Activated CD4-positive, alpha-beta T cell treated with anti-CD3 and anti-CD28 coated beads, Interleukin-2, amount 10 ng/mL, durations not matched to agents 7 days and 5 days (primary cell): Measurements from ENCODE around the gene DSCAM. TPM values are rescaled to one million over a fixed set of nuclear protein-coding genes. Genes with fewer than 3 reads are reported as not detected.
"Not testable (repeated sequence)": the region's sequence is repeated elsewhere in the genome, so short reads cannot be mapped to it uniquely, and the experiment has no call there.

Source experiments
- CTCF ChIA-PET: fragments of 350-600 bp; sonication (Branson Sonifier 250); formaldehyde crosslinking; loops from one replicate; lab custom pipeline; 2021; ENCODE audit warnings: antibody characterized with exemption; lab: Charles Lee
- POLR2A ChIA-PET: fragments of 350-600 bp; sonication (Branson Sonifier 250); formaldehyde crosslinking; loops from one replicate; lab custom pipeline; 2021; ENCODE audit warnings: antibody characterized with exemption; lab: Charles Lee
- DNase-seq: peaks from one replicate; pipeline ENCODE4 v3.0.0-alpha.2; 2020
- H3K27ac Mint-ChIP-seq: one replicate; pipeline ENCODE4 v1.8.0; 2021; ENCODE audit warnings: mild to moderate bottlenecking, moderate library complexity, mixed read lengths
- H3K27me3 Mint-ChIP-seq: one replicate; pipeline ENCODE4 v1.8.0; 2021; ENCODE audit warnings: mixed read lengths
- H3K36me3 Mint-ChIP-seq: one replicate; pipeline ENCODE4 v1.8.0; 2021; ENCODE audit warnings: low read depth, mixed read lengths
- H3K4me1 Mint-ChIP-seq: one replicate; pipeline ENCODE4 v1.8.0; 2021; ENCODE audit warnings: mixed read lengths
- H3K4me3 Mint-ChIP-seq: one replicate; pipeline ENCODE4 v1.8.0; 2021; ENCODE audit warnings: mild to moderate bottlenecking, moderate library complexity, mixed read lengths
- H3K9me3 Mint-ChIP-seq: one replicate; pipeline ENCODE4 v1.8.0; 2021; ENCODE audit warnings: mixed read lengths
- total RNA-seq, 2 experiments: library from RNA; stranded (reverse); gene quantifications; one replicate each; pipeline ENCODE4 v1.2.3, GENCODE V29; 2021

DSCAM gene
- total RNA-seq, 2 experiments from 2014 or later = not detected

- no peaks in the 10 kb centered on the region for H3K27me3 Mint-ChIP-seq
- ChIA-PET POLR2A (no interaction called here), CTCF (no interaction called here)
- H3K27ac Mint-ChIP-seq = no peak overlapping the region
- no peaks in the 10 kb centered on the region for H3K4me1 Mint-ChIP-seq
- peaks cover 1% of the 10 kb centered on the region for H3K36me3 Mint-ChIP-seq
- H3K4me3 Mint-ChIP-seq = no peak overlapping the region
- peaks cover 30% of the 10 kb centered on the region for H3K9me3 Mint-ChIP-seq
- no peak for DNase-seq
Observed at GRCh38 chr21:40187244-40187643, 659.7 kb downstream of the DSCAM start.

- POLR2A ChIA-PET = no interaction called here
- H3K36me3 Mint-ChIP-seq = peaks cover 8% of the 10 kb centered on the region
- no peaks in the 10 kb centered on the region for H3K27me3 Mint-ChIP-seq
- no peaks in the 10 kb centered on the region for H3K4me1 Mint-ChIP-seq
- H3K9me3 Mint-ChIP-seq = peaks cover 34% of the 10 kb centered on the region
- H3K4me3 Mint-ChIP-seq = no peak overlapping the region
- CTCF ChIA-PET = no interaction called here
- H3K27ac Mint-ChIP-seq = no peak overlapping the region
- no peak for DNase-seq
Observed at GRCh38 chr21:40186045-40186444, 660.9 kb downstream of the DSCAM start.

DNA sequence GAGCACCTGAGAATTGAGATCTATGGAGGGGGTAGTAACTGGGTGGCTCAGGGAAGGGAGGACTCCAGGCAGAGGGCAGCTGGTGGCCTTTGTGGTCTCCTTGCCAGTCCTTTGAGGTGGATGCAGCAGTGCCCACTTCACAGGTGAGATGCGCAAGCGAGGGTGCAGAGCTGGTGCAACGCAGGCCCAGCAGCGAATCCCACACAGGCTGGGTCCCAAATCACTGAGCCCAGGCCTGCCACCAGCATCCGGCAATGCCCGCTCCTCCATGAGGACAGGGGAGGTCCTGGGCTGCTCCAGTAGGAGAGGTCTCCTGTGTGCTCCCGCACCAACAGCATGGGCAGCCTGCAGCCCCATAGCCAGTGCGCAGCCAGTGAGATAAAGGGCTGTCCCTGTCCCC, 661.8 kb downstream of the DSCAM start:
- Mint-ChIP-seq H3K27me3 (no peaks in the 10 kb centered on the region), H3K27ac (no peak overlapping the region), H3K9me3 (peaks cover 37% of the 10 kb centered on the region), H3K36me3 (peaks cover 8% of the 10 kb centered on the region), H3K4me3 (no peak overlapping the region), H3K4me1 (no peaks in the 10 kb centered on the region)
- ChIA-PET CTCF (interaction anchor here (1.0 kb wide), 1 partner anchor 17 kb away, joined by 3 read pairs; no protein-coding TSS in a partner anchor), POLR2A (no interaction called here)
- no peak for DNase-seq

GRCh38 chr21:40182491-40182890, 664.5 kb downstream of the DSCAM start:
- H3K27me3 Mint-ChIP-seq, CTCF ChIA-PET, H3K36me3 Mint-ChIP-seq, DNase-seq, H3K4me1 Mint-ChIP-seq, H3K27ac Mint-ChIP-seq, H3K4me3 Mint-ChIP-seq, POLR2A ChIA-PET: not testable (repeated sequence)
- peaks cover 33% of the 10 kb centered on the region for H3K9me3 Mint-ChIP-seq

GRCh38 chr21:40179166-40179565, 667.8 kb downstream of the DSCAM start:
- DNase-seq = no peak
- Mint-ChIP-seq H3K27me3 (no peaks in the 10 kb centered on the region), H3K27ac (no peak overlapping the region), H3K4me1 (no peaks in the 10 kb centered on the region), H3K36me3 (peaks cover 8% of the 10 kb centered on the region), H3K4me3 (no peak overlapping the region), H3K9me3 (peaks cover 18% of the 10 kb centered on the region)
- ChIA-PET CTCF (no interaction called here), POLR2A (no interaction called here)

DNA sequence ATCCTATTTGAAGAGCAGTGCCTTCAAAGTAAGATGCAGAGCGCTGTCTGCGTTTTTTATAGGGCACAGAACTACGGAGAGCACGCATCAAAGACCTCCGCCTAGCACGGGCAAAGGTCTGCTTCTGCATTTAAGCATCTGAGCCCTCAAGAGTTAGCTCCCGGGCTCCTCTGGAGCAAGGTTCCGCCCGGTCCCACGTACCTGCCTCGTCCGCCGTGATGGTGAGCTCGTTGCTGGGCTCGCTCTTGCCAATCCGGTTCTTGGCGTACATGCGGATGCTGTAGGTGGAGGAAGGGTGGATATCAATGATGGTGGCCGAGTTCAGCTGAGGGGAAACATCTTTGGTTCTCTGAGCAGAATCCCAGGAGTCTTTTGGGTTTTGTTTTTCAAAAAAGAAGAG, 668.2 kb downstream of the DSCAM start:
- no peak overlapping the region for H3K4me3 Mint-ChIP-seq
- H3K27me3 Mint-ChIP-seq = no peaks in the 10 kb centered on the region
- H3K27ac Mint-ChIP-seq = no peak overlapping the region
- no peaks in the 10 kb centered on the region for H3K4me1 Mint-ChIP-seq
- peaks cover 18% of the 10 kb centered on the region for H3K9me3 Mint-ChIP-seq
- ChIA-PET CTCF (no interaction called here), POLR2A (no interaction called here)
- H3K36me3 Mint-ChIP-seq = peaks cover 8% of the 10 kb centered on the region
- DNase-seq = no peak

GRCh38 chr21:40177979-40178378, 669.0 kb downstream of the DSCAM start:
- no peak for DNase-seq
- CTCF ChIA-PET = no interaction called here
- H3K36me3 Mint-ChIP-seq = peaks cover 8% of the 10 kb centered on the region

DNA sequence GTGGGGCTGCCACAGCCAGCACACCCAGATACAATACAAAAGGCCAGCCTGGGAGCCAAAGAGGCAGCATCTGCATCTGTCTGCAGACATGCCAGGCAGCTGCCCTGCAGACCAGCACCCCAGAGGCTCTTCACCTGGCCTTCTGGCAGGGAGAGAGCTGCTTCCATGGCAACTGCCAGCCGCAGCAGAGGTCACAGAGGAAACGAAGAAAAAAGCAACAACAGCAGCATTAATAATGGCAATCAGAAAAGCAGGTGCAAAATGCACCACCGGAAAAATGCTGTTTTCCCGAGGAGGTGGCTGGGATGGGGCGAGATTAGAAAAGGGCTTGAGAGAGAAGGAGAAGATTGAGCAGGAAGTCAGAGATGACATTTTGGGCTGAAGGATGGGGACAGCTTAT, 670.2 kb downstream of the DSCAM start:
- Mint-ChIP-seq H3K27me3 (no peaks in the 10 kb centered on the region), H3K9me3 (peaks cover 12% of the 10 kb centered on the region), H3K36me3 (peaks cover 2% of the 10 kb centered on the region), H3K4me1 (no peaks in the 10 kb centered on the region), H3K27ac (no peak overlapping the region), H3K4me3 (no peak overlapping the region)
- no peak for DNase-seq
- ChIA-PET CTCF (interaction anchor here (0.5 kb wide), 1 partner anchor 90 kb away, joined by 3 read pairs; no protein-coding TSS in a partner anchor), POLR2A (no interaction called here)

More at GRCh38 chr21:40177979-40178378, 669.0 kb downstream of the DSCAM start:
- POLR2A ChIA-PET = no interaction called here
- Mint-ChIP-seq H3K4me1 (no peaks in the 10 kb centered on the region), H3K9me3 (peaks cover 18% of the 10 kb centered on the region), H3K27me3 (no peaks in the 10 kb centered on the region), H3K4me3 (no peak overlapping the region), H3K27ac (no peak overlapping the region)

- Mint-ChIP-seq H3K27me3 (no peaks in the 10 kb centered on the region), H3K36me3 (no peaks in the 10 kb centered on the region), H3K4me1 (no peaks in the 10 kb centered on the region), H3K27ac (no peak overlapping the region), H3K9me3 (peaks cover 4% of the 10 kb centered on the region), H3K4me3 (no peak overlapping the region)
- ChIA-PET POLR2A (no interaction called here), CTCF (no interaction called here)
- DNase-seq = no peak
Observed at GRCh38 chr21:40173816-40174215, 673.1 kb downstream of the DSCAM start.

DNA sequence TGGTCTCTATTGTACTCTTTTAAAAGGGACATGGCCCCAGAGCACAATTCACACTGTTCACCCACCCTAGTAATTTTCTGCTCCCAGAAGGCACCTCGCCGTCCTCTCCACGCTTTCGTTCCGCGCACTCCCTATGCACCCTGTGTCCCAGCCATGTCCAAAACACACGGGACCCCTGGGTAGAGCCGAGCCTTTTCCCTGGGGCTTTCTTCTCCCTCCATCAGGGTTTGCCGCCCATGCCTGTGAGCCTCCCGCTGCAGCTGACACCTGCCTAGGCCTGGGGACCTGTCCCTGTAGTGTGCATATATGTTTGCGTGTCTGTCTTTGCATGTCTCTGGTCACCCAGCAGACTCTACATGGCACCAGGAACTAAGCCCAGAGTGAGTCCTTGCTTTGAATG, 677.0 kb downstream of the DSCAM start:
- Mint-ChIP-seq H3K36me3 (no peaks in the 10 kb centered on the region), H3K27ac (no peak overlapping the region), H3K9me3 (peaks cover 4% of the 10 kb centered on the region), H3K4me1 (no peaks in the 10 kb centered on the region), H3K27me3 (no peaks in the 10 kb centered on the region), H3K4me3 (no peak overlapping the region)
- ChIA-PET CTCF (no interaction called here), POLR2A (no interaction called here)
- no peak for DNase-seq

DNA sequence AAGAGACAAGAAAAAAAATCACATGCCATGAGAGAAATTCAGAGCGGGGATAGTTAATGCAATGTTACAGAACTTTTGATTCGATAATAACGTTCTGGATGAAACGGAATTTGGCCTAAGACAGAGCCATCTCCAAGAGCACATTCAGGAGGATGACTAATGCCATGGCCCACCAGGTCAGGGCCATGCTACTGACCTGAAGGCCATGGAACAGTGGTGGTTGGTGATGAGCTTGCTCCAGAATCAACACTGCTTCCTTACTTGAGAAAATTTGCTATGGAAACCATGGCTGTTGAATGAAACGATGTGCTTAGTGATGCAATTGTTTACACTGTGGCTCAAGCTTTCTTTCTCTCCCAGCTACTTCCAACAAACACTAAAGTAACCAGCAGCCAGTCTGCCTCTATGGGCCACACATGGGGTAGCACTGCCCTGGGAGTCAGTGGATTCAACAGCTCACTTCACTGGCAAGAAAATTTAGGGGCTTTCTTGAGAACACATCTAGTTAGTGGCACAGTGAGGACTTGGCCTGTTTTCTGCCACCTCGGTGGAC, 680.6 kb downstream of the DSCAM start:
- ChIA-PET POLR2A (no interaction called here), CTCF (no interaction called here)
- no peaks in the 10 kb centered on the region for H3K36me3 Mint-ChIP-seq

GRCh38 chr21:40165773-40166070, 681.2 kb downstream of the DSCAM start:
- Mint-ChIP-seq H3K27me3 (no peaks in the 10 kb centered on the region), H3K4me3 (no peak overlapping the region)
- CTCF ChIA-PET = no interaction called here

More for the DNA sequence above, 680.6 kb downstream of the DSCAM start:
- no peak for DNase-seq
- Mint-ChIP-seq H3K27me3 (no peaks in the 10 kb centered on the region), H3K27ac (no peak overlapping the region), H3K4me1 (no peaks in the 10 kb centered on the region), H3K9me3 (peaks cover 4% of the 10 kb centered on the region), H3K4me3 (no peak overlapping the region)

GRCh38 chr21:40164905-40165772, 681.8 kb downstream of the DSCAM start:
- H3K4me1 Mint-ChIP-seq = no peaks in the 10 kb centered on the region
- POLR2A ChIA-PET = no interaction called here
- no peaks in the 10 kb centered on the region for H3K27me3 Mint-ChIP-seq
- H3K27ac Mint-ChIP-seq = no peak overlapping the region
- DNase-seq = no peak
- peaks cover 3% of the 10 kb centered on the region for H3K9me3 Mint-ChIP-seq
- H3K4me3 Mint-ChIP-seq = no peak overlapping the region
- CTCF ChIA-PET = no interaction called here
- no peaks in the 10 kb centered on the region for H3K36me3 Mint-ChIP-seq

More at GRCh38 chr21:40165773-40166070, 681.2 kb downstream of the DSCAM start:
- no peaks in the 10 kb centered on the region for H3K36me3 Mint-ChIP-seq
- POLR2A ChIA-PET = no interaction called here
- peaks cover 4% of the 10 kb centered on the region for H3K9me3 Mint-ChIP-seq
- no peaks in the 10 kb centered on the region for H3K4me1 Mint-ChIP-seq
- no peak overlapping the region for H3K27ac Mint-ChIP-seq
- no peak for DNase-seq
